HEK293T (cell line): ENCODE data around the gene CHCHD10.
"Not testable (repeated sequence)": the region's sequence is repeated elsewhere in the genome, so short reads cannot be mapped to it uniquely, and the experiment has no call there.

Experiments used
- ELF4 ChIP-seq: fragments of 450-650 bp; IDR thresholded peaks from 2 replicates; pipeline ENCODE4 v1.6.1; 2017; ENCODE audit warnings: antibody characterized with exemption
- PKNOX1 ChIP-seq: fragments of 450-650 bp; IDR thresholded peaks from 2 replicates; pipeline ENCODE4 v1.6.1; 2016
- SUZ12 ChIP-seq: fragments of 450-650 bp; IDR thresholded peaks from 2 replicates; pipeline ENCODE4 v1.6.1; 2016; ENCODE audit warnings: mild to moderate bottlenecking
- TARDBP ChIP-seq: fragments of 450-650 bp; IDR thresholded peaks from 2 replicates; pipeline ENCODE4 v1.6.1; 2016

DNA sequence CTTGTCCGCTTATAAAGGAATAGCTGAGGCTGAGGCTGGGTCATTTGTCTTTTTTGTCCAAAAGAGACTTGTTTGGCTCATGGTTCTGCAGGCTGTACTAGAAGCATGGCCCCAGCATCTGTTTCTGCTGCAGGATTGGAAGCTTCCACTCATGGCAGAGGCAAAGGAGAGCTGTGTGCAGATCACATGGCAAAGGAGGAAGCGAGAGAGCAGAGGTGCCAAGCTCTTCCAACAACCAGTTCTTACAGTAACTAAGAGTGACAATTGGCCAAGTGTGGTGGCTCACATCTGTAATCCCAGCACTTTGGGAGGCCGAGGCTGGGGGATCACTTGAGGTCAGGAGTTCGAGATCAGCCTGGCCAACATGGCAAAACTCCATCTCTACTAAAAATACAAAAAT lies 39.7 kb downstream of the CHCHD10 start:
- TF ChIP-seq PKNOX1, SUZ12, ELF4, TARDBP: not testable (repeated sequence)
